GM19328 (cell line): ENCODE data around the gene RDH13.
"Not testable (repeated sequence)": the region's sequence is repeated elsewhere in the genome, so short reads cannot be mapped to it uniquely, and the experiment has no call there.

Source experiments
- ATAC-seq: cut with Tn5 transposase; IDR thresholded peaks from one replicate; pipeline ENCODE4 v1.9.1; 2021; ENCODE audit warnings: mild to moderate bottlenecking, moderate library complexity; ENCODE audit not compliant: unreplicated experiment

Gene RDH13

DNA sequence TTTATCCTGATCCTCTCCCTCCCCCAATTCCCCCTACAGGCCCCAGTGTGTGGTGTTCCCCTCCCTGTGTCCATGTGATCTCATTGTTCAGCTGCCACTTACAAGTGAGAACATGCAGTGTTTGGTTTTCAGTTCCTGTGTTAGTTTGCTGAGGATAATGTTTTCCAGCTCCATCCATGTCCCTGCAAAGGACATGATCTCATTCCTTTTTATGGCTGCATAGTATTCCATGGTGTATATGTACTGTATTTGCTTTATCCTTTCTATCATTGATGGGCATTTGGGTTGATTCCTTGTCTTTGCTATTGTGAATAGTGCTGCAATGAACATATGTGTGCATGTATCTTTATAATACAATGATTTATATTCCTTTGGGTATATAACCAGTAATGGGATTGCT lies 42.6 kb downstream of the RDH13 start:
- not testable (repeated sequence) for ATAC-seq

DNA sequence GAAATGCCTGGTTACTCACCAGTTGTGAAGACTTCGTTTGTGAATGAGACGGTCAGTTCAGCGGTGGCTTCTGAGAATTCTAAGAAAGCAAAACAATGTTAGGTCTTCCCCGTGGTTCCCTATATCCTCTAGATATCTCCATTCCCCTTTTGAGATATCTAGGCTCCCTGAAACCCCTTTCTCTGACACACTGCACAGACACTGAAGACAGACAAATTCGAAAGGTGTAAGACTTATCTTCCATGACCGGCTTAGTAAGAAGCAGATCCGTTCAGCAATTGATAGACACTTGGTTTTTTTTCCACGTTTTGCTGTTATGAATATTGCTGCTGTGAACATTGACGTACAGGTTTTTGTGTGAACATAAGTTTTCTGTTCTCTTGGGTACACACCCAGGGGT lies 44.3 kb downstream of the RDH13 start:
- ATAC-seq, result no peak

DNA sequence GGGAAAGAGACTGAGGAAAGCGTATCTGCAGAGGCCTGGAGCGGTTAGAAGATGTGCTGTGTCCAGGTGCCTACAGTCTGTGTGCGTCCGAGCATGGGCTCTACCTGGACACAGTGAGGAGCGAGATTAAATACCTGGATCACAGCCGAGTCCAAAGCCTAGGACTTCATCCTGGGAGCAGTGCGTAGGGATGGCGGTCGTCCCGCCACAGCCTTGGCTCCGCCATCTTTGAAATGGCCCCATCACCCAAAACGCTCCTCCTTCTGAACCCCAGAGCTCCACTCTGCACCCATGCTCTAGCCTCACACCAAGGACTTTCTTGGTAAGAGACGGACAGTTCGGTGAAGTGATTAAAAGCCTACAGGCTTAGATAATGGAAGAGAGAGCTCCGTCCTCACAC lies 44.7 kb downstream of the RDH13 start:
- no peak for ATAC-seq

DNA sequence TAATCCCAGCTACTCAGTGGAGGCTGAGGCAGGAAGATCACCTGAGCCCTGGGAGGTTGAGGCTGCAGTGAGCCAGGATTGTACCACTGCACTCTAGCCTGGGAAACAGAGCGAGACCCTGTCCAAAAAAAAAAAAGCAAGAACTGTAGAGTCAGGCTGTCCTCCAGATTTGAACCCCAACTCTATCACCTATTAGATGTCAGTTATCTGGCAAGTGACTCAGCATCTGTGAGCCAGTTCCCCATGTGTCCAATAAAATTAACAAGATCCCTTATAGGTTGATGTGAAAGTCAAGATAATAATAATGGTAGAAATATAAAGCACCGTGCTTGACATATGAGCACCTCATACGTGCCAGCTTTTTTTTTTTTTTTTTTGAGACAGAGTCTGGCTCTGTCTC lies 46.9 kb downstream of the RDH13 start:
- ATAC-seq, result no peak

DNA sequence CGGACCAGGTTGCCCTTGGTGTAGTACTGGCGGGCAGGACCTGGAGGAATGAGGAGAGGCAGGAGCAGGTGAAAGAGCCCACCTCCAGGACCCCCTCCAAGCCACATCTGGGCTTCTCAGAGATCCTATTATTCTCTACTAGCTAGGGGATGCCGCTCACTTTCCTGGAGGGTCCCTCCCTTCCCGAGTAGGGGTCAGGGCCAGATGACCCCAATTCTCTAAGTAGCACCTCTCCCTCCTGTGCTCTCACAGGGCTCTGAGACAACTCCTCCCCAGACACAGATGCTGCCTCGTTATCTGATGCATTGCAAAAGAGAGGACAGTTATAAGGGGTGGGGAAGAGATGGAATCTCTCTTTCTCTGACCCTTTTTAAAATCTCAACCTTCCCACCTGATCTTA lies 47.8 kb downstream of the RDH13 start:
- ATAC-seq, result no peak

DNA sequence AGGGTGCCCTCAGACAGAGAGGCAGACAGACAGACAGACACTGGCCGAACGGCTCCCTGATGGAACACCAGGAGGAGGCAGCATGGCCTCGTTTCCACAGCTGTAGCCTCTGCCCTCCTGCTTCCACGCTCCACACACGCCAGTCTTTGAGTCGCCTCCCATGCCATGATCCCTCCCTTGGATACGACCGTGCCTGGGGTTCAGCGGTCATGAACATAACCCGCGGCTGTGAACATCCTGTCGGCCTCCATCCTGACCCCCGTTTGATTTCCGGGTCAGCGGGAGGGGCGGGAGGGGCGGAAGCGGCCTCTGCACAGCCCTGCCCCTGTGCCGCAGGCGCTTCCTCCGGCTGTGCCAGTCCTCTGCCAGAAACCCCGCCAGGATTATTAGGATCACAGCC lies 48.2 kb downstream of the RDH13 start:
- ATAC-seq, result no peak

DNA sequence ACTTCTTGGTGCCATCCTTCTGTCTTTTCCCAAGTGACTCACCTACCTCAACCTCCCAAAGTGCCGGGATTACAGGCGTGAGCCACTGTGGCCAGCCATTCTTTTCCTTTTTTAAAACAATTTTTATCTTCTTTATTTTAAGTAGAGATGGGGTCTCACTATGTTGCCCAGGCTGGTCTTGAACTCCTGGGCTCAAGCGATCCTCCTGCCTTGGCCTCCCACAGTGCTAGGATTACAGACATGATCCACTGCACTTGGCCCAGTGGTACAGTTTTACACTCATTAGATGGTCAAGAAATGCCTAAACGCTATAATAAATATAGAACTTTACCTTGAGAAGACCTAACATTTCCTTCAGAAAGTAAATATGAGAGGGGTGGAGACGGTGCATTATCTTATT lies 49.4 kb downstream of the RDH13 start:
- ATAC-seq, result no peak

DNA sequence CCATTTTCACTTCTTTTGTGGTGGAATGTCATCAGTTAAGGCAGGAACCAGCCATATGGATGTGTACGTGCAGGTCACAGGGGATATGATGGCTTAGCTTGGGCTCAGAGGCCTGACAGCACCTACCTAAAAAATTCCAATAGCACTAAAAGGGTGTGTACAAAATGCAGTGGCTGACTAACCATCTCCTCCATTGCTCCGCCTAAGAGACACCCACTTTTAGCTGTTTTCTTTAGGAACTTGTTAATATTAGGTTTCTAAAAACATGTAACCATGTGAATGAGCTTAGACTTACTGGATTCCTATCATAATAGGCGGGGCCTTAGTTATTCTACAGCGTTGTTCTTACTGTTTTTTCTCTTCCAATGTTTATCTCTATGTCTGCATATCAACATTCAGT lies 50.6 kb downstream of the RDH13 start:
- ATAC-seq, result no peak

DNA sequence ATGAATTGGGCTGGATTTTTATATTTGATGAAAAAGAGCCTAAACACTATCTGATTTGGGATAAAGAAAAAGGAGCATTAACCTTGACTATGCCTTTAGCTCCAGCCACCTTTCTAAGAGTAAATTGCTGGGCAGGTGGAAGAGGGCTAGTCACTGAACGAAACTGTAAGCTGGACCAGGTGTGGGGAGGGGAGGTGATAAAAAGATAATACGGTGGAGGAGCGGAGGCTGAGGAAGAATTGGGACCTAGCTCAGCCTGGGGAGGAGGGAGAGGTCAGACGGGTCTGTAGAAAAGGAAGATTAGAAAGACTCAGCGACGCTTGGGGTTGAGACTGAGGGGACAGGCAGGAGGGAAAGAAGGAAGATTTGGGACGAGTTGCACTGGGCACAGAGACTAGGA lies 52.4 kb downstream of the RDH13 start:
- ATAC-seq, result not testable (repeated sequence)

DNA sequence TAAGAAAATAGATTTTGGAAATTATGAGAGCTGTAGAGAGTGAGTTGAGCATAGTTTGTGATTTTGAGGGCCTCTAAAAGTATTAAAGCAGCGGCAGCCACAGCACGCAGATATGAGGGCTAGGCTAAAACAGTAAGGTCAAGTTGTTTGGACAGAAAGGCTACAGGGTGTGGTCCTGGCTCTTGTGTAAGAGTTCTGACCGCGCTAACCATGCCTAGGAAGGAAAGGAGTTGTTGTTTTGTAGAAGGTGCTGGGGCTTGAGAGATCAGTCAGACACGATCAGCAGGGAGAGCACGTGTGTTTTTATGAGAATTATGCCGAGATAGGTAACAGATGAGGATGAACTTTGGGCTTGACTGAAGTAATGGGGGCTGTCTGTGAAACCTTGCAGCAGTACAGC lies 54.2 kb downstream of the RDH13 start:
- ATAC-seq, result not testable (repeated sequence)

DNA sequence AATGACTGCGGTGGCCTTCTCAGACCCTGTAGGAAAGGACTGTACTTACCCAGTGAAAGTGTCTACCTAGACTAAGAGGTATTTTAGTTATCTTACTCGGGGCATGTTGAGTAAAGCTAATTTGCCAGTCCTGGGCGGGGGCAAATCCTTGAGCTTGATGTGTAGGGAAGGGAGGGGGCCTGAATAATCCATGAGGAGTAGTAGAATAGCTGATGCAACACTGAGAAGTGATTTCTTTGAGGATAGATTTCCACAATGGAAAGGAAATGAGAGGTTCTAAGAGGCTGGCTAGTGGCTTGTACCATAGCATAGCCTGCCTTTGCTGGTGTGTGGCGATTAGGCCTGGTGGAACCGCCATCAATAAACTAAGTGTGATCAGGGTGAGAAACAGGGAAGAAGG lies 54.8 kb downstream of the RDH13 start:
- ATAC-seq, result not testable (repeated sequence)

DNA sequence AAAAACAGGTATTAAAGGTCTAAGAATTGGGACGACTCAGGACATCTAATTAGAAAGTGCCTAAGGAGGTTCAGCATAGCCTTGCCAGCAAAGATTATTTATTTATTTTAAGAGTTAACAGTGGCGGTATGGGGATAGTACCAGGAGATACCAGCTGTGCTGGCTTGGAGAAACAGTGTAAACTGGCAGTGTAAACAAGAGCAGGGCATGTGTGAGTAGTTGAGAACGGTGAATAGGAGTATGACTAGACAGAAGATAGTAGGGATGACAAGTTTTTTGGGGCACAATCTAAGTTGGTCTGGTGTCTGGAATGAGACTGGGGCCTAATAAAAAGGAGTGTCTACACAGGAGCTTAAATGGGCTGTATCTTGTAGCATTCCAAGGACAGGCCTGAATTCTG lies 55.4 kb downstream of the RDH13 start:
- not testable (repeated sequence) for ATAC-seq

DNA sequence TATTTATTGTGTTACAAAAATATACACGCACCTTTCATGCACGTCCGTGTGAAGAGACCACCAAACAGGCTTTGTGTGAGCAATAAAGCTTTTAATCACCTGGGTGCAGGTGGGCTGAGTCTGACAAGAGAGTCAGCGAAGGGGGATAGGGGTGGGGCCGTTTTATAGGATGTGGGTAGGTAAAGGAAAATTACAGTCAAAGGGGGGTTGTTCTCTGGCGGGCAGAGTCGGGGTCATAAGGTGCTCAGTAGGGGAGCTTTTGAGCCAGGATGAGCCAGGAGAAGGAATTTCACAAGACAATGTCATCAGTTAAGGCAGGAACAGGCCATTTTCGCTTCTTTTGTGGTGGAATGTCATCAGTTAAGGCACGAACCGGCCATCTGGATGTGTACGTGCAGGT lies 56.2 kb downstream of the RDH13 start:
- not testable (repeated sequence) for ATAC-seq

DNA sequence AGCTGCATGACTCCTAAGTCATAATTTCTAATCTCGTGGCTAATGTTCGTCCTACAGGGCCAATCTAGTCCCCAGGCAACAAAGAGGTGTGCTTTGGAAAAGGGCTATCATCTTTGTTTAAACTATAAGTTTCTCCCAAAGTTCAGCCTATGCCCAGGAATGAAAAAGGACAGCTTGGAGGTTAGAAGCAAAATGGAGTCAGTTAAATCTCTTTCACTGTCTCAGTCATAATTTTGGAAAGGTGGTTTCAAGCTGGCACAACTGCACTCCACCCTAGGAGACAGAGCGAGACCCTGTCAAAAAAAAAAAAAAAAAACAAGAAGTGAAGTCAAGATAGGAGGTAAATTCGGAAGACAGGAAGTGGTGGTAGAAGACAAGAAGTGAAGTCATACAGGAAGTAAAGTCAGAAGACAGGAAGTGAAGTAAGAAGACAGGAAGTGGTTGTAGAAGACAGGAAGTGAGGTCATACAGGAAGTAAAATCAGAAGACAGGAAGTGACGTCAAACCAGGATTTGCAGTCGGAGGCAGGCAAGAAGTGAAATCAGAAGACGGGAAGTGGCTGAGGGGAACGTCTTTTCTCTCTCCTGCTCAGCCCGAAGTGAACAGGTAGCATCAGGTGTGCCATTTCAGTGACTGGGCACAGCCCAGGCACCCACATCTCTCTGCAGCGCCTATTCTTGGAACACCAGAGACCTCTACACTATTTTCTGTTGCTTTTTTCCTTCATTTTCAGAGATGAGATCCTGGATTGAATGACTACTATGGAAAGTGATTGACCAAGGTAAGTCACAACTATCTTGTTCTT lies 57.1 kb downstream of the RDH13 start:
- no peak for ATAC-seq

DNA sequence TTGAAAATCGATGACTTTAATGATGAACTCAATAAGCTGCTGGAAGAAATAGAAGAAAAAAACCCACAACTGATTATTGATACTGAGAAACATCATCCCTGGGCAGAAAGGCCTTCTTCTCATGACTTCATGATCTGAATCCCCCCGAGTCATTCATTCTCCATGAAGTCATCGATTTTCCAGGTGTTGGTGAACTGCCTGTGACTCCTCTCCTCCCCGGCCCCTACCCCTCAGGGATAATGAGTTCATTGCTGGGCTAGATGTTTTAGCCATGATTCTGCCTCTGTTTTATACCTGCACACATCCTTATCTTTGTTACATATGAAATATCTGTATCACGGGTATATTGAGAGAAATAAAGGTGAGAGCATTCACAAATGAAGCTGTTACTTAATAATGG lies 62.2 kb downstream of the RDH13 start:
- no peak for ATAC-seq

DNA sequence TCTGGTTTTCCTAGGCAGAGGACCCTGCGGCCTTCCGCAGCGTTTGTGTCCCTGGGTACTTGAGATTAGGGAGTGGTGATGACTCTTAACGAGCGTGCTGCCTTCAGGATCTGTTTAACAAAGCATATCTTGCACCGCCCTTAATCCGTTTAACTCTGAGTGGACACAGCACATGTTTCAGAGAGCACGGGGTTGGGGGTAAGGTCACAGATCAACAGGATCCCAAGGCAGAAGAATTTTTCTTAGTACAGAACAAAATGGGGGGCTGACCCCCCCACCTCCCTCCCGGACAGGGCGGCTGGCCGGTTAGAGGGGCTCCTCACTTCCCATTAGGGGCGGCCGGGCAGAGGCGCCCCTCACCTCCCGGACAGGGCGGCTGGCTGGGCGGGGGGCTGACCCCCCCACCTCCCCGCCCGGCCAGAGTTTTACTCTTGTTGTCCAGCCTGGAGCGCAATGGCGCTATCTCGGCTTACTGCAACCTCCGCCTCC lies 64.2 kb downstream of the RDH13 start:
- ATAC-seq, result not testable (repeated sequence)

DNA sequence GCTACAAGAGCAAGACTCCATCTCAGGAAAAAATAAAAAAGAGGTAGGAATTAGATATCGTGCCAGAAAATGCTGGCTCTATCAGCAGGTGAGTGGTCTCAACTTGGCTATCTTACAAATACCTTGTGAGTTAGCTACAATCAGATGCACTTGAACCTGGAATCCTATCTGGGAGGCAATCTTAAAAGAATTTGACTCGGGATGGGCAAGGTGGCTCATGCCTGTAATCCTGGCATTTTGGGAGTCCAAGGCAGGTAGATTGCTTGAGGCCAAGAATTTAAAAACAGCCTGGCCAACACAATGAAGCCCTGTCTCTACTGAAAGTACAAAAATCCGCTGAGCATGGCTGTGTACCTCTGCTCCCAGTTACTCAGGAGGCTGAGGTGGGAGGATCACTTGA lies 67.4 kb downstream of the RDH13 start:
- ATAC-seq, result no peak
